Activated CD4-positive, alpha-beta T cell treated with anti-CD3 and anti-CD28 coated beads, Interleukin-2, amount 10 ng/mL, durations not matched to agents 7 days and 5 days (primary cell): ENCODE measurements around the gene BAHCC1. TPM values are rescaled to one million over a fixed set of nuclear protein-coding genes. Genes with fewer than 3 reads are reported as not detected.
A peak's percentile ranks its signal among the peaks of the same experiment; 100 is the strongest.
"Not testable (repeated sequence)": the region's sequence is repeated elsewhere in the genome, so short reads cannot be mapped to it uniquely, and the experiment has no call there.

Source experiments
- CTCF ChIA-PET: fragments of 350-600 bp; sonication (Branson Sonifier 250); formaldehyde crosslinking; loops from one replicate; lab custom pipeline; 2021; ENCODE audit warnings: antibody characterized with exemption; lab: Charles Lee
- POLR2A ChIA-PET: fragments of 350-600 bp; sonication (Branson Sonifier 250); formaldehyde crosslinking; loops from one replicate; lab custom pipeline; 2021; ENCODE audit warnings: antibody characterized with exemption; lab: Charles Lee
- DNase-seq: peaks from one replicate; pipeline ENCODE4 v3.0.0-alpha.2; 2020
- H3K27ac Mint-ChIP-seq: one replicate; pipeline ENCODE4 v1.8.0; 2021; ENCODE audit warnings: mild to moderate bottlenecking, moderate library complexity, mixed read lengths
- H3K27me3 Mint-ChIP-seq: one replicate; pipeline ENCODE4 v1.8.0; 2021; ENCODE audit warnings: mixed read lengths
- H3K36me3 Mint-ChIP-seq: one replicate; pipeline ENCODE4 v1.8.0; 2021; ENCODE audit warnings: low read depth, mixed read lengths
- H3K4me1 Mint-ChIP-seq: one replicate; pipeline ENCODE4 v1.8.0; 2021; ENCODE audit warnings: mixed read lengths
- H3K4me3 Mint-ChIP-seq: one replicate; pipeline ENCODE4 v1.8.0; 2021; ENCODE audit warnings: mild to moderate bottlenecking, moderate library complexity, mixed read lengths
- H3K9me3 Mint-ChIP-seq: one replicate; pipeline ENCODE4 v1.8.0; 2021; ENCODE audit warnings: mixed read lengths
- total RNA-seq, 2 experiments: library from RNA; stranded (reverse); gene quantifications; one replicate each; pipeline ENCODE4 v1.2.3, GENCODE V29; 2021

Gene BAHCC1
- not detected for total RNA-seq

DNA sequence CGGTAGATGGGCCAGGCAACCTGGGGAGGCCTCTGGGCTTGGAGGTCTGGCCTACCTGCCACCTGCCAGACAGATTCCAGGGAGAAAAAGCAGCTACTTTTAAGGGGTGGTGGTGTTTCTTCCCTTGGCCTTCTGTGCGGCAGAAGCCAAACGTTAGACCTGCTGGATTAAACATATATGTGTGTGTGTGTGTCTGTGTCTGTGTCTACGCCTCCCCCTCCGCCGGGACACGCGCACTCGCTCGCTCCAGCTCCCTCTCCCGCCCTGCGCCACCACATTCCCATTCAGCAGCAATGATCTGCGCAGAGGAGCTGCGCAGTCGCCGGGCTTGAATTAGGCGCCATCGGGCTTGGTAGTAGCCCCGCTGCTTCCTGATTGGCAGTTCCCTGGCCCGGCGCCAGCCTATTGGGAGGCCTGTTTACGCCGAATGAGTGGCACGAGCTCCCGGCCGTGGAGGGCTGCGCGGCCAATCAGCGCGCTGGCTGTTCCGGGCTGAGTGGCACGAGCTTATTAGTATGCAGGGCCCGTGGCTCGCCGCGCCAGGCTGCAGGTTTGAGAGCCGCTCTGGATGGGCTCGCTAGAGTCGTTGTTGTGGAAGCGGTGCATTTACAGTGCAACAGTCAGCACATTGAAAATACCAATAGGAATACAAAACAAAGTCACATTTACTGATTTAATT is at the start of gene BAHCC1:
Gene BAHCC1 (plus strand): TSS at position 537 of the 679 bp plus-strand sequence. CDS start 4,283 bp downstream, outside the sequence.
- Mint-ChIP-seq H3K4me3 (peak within 1 kb of the TSS; percentile 30), H3K4me1 (peaks cover 20% of the 10 kb centered on the region), H3K36me3 (peaks cover 2% of the 10 kb centered on the region), H3K9me3 (no peaks in the 10 kb centered on the region), H3K27me3 (peaks cover 60% of the 10 kb centered on the region), H3K27ac (peak within 1 kb of the TSS; percentile 73)
- ChIA-PET CTCF (interaction anchor here (0.8 to 1.5 kb wide), 3 partner anchors 10 to 189 kb away, joined by 3 to 8 read pairs (median 3); no protein-coding TSS in a partner anchor), POLR2A (no interaction called here)
- DNase-seq: peak; percentile 63

DNA sequence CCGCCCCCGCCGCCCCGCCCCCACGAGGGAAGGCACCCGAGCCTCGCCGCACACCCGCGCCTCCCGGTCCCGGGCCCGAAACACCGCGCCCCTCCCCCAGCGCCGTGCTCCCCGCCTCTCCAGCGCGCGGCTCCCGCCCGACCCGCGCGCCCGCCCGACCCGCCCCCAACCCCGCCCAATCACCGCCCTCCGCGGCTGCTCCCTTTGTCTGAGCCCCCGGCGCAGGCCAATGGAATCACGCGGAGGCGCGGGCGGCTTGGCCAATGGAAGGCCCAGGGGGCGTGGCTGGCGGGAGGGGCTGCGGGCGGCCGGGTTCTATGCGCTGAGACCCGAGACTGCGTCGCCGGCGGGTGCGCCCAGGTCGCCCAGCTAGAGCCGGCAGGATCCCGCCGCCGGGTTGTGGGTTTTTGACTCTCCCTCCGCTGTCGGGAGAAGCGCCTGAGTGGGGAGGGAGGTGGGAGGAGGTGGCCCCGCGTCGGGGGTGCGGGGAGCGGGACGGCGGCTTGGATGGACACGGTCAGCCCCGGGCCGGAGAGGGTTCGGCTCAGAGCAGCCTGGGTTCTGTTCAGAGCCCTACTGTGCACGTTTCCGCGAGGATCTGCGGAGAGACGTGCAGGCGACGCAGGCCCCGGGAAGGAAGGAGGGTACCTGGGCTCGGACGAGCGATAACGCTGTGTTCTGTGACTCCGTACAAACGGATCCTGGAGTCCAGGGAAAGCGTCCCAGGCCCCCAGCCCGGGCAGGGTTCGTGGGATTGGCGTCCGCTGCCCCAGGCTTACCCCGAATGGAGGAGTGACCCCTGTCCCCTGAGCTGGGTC is 49.0 kb upstream of the BAHCC1 start:
- H3K27me3 Mint-ChIP-seq: peaks cover 49% of the 10 kb centered on the region

DNA sequence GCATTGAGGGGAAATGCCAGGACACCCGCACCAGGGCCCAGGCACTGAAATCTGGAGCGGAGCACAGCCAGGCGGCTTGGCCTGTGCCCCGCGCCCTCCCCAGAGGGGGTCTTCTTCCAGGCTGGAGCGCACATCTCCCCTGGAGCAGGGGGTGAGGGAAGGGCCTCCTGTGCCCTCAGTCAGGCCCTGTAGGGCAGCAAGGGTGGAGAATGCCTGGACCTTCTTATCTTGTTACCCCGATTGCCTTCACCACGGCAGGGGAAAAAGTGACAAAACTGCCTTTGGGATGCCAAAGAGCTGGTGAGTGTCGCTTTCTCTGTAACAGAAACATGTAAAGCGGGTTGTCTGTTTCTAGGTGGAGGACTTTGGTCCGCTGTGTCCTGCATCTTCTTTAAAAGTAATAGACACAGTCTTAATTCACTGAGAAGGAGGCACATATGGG is 48.3 kb upstream of the BAHCC1 start:
- Mint-ChIP-seq H3K4me3 (no peak overlapping the region), H3K36me3 (peaks cover 4% of the 10 kb centered on the region), H3K4me1 (peaks cover 8% of the 10 kb centered on the region), H3K9me3 (no peaks in the 10 kb centered on the region), H3K27me3 (peaks cover 50% of the 10 kb centered on the region), H3K27ac (no peak overlapping the region)
- CTCF ChIA-PET: interaction anchor here (1.4 kb wide), 1 partner anchor 137 kb away, joined by 4 read pairs; no protein-coding TSS in a partner anchor
- no peak for DNase-seq
- POLR2A ChIA-PET: no interaction called here

More for the DNA sequence above, 49.0 kb upstream of the BAHCC1 start:
- Mint-ChIP-seq H3K4me3 (peak overlapping the region; percentile 43), H3K9me3 (no peaks in the 10 kb centered on the region), H3K36me3 (peaks cover 4% of the 10 kb centered on the region), H3K4me1 (peaks cover 8% of the 10 kb centered on the region), H3K27ac (no peak overlapping the region)
- ChIA-PET POLR2A (no interaction called here), CTCF (interaction anchor here (1.4 kb wide), 1 partner anchor 138 kb away, joined by 4 read pairs; no protein-coding TSS in a partner anchor)
- DNase-seq: peak; percentile 93

DNA sequence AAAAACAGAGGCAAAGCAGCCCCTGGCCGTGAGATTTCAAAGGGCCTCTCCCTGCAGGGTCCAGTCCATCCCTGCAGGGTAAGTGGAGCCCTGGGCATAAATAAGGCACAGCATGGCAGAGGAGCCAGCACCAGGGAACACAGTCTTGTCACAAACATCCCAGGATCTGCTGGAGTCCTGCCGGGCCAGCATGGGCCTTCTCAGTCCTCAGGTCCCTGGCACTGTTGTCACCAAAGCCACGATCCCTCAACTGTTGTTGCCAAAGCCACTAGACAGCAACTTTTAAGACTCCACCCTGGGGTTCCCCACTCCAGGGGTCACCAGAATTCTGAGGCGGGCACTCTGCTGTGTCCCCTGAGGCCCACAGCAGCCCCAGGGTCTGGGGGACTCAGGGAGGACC is 47.8 kb upstream of the BAHCC1 start:
- Mint-ChIP-seq H3K36me3 (peaks cover 4% of the 10 kb centered on the region), H3K9me3 (no peaks in the 10 kb centered on the region), H3K27ac (no peak overlapping the region), H3K4me3 (no peak overlapping the region), H3K27me3 (peaks cover 47% of the 10 kb centered on the region), H3K4me1 (peaks cover 8% of the 10 kb centered on the region)
- POLR2A ChIA-PET: no interaction called here
- CTCF ChIA-PET: interaction anchor here (1.4 kb wide), 1 partner anchor 137 kb away, joined by 4 read pairs; no protein-coding TSS in a partner anchor
- no peak for DNase-seq

DNA sequence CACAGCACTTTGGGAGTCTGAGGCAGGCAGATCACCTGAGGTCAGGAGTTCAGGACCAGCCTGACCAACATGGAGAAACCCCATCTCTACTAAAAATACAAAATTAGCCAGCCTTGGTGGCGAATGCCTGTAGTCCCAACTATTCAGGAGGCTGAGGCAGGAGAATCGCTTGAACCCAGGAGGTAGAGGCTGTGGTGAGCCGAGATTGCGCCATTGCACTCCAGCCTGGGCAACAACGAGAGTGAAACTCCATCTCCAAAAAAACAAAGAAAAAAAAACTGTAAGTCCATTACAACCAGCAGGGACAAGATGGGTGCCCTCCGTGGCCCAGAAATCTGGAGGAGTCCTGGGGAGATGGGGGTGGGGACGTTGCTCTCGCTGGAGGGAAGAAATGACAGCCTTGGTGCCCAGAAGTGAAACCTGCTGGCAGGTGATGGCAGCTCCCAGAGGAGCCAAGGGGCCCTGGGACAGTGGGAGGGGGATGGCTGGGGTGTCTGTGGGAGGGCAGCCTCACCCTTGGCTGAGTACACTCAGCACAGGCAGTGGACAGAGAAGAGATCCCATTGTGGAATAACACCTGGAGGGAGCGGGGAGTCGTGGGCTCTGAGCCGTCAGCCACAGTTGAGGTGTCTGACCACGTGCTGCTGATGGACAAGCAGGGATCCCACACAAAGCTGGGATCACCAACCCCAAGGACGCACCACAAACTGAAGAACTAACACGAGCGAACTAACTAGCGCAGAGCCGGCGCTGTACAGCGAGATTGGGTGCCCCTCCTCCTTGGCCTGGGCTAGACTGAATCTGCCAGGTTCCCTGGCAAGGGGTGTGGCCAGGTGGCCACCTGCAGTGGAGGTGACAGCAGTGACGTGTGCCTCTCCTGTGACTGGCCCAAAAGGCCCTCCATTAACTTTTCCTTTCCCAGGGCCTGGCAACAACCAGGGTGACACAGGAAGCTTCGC is 46.9 kb upstream of the BAHCC1 start:
- CTCF ChIA-PET: interaction anchor here (0.7 kb wide), 1 partner anchor 40 kb away, joined by 3 read pairs; no protein-coding TSS in a partner anchor
- peaks cover 4% of the 10 kb centered on the region for H3K36me3 Mint-ChIP-seq
- POLR2A ChIA-PET: no interaction called here
- peaks cover 8% of the 10 kb centered on the region for H3K4me1 Mint-ChIP-seq
- H3K27me3 Mint-ChIP-seq: peaks cover 40% of the 10 kb centered on the region
- H3K27ac Mint-ChIP-seq: no peak overlapping the region
- no peak for DNase-seq
- no peak overlapping the region for H3K4me3 Mint-ChIP-seq
- H3K9me3 Mint-ChIP-seq: no peaks in the 10 kb centered on the region

DNA sequence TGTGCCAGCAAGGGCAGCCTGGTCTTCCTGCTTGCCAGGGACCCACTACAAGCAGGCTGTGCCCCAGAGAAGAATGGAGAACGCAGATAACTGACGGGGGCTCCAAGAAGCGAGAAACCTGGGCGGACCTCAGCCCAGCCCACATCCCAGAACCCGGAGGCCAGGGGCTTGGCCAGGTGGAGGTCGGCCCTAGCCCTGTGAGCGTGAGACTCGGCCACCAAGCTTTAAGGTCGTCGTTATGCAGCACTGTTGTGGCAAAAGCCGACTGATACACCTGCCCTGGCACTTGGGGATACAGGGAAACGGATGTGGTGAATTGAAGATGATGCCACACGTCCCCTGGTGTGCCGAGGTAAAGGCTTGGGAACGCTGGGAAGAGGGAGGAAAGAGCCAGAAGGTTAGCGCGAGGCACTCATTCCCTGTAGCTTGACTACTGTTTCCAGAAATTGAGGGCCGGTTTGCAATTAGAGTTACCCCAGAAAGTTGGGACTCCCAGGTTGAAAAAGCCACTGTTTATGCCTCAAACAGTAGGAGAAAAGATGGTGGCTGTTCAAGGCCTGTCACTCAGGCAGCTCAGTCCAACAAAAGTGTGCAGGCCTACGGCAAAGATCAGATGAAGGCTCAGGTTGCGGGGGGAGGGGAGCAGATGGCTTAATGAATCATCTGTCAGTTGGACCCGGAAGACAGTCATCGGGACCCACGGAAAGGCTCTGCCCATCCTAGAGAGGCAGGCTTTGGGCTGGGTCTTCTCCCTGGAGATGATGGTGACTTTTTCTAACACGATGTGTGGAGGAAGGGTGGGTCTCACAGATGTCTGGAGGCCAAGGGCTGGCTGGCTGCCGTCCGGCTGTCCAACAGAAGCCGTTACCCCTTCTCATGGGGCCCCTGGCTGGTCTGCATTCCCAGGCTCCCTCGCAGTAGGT is 45.6 kb upstream of the BAHCC1 start:
- H3K27ac Mint-ChIP-seq: no peak overlapping the region
- ChIA-PET CTCF (interaction anchor here (0.6 kb wide), 1 partner anchor 66 kb away, joined by 4 read pairs; no protein-coding TSS in a partner anchor), POLR2A (no interaction called here)
- no peak overlapping the region for H3K4me3 Mint-ChIP-seq
- H3K27me3 Mint-ChIP-seq: peaks cover 29% of the 10 kb centered on the region
- no peaks in the 10 kb centered on the region for H3K36me3 Mint-ChIP-seq
- H3K9me3 Mint-ChIP-seq: no peaks in the 10 kb centered on the region
- no peak for DNase-seq
- H3K4me1 Mint-ChIP-seq: peaks cover 4% of the 10 kb centered on the region

DNA sequence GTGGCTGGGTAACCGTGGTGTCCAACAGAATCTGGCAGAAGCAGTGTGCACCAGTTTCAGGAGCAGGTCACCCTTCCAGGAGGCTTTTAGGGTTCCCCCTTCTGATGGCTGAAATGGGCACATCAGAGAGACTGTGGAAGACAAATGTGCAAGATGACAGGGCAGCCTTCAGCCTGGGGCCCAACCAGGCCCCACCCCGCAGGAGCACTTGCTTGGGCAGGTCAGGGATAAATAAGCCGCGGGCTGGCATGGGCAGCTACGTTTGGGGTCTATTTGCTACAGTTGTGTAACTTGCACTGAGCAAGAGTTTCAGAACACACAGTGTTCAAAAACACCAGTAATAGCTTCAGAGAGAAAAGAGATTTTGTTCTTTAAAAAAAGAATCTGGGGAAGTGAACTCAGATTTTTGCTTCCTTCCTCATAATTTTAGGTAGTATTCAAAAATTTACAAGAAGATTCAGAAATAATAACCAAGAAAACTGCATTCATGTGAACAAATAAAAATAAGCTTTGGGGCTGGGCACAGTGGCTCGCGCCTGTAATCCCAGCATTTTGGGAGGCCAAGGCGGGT is 44.9 kb upstream of the BAHCC1 start:
- no peak for DNase-seq
- ChIA-PET CTCF (interaction anchor here (0.6 kb wide), 1 partner anchor 67 kb away, joined by 4 read pairs; no protein-coding TSS in a partner anchor), POLR2A (no interaction called here)
- H3K4me1 Mint-ChIP-seq: no peaks in the 10 kb centered on the region
- H3K36me3 Mint-ChIP-seq: no peaks in the 10 kb centered on the region
- no peaks in the 10 kb centered on the region for H3K9me3 Mint-ChIP-seq
- no peak overlapping the region for H3K27ac Mint-ChIP-seq
- no peak overlapping the region for H3K4me3 Mint-ChIP-seq
- H3K27me3 Mint-ChIP-seq: peaks cover 25% of the 10 kb centered on the region

DNA sequence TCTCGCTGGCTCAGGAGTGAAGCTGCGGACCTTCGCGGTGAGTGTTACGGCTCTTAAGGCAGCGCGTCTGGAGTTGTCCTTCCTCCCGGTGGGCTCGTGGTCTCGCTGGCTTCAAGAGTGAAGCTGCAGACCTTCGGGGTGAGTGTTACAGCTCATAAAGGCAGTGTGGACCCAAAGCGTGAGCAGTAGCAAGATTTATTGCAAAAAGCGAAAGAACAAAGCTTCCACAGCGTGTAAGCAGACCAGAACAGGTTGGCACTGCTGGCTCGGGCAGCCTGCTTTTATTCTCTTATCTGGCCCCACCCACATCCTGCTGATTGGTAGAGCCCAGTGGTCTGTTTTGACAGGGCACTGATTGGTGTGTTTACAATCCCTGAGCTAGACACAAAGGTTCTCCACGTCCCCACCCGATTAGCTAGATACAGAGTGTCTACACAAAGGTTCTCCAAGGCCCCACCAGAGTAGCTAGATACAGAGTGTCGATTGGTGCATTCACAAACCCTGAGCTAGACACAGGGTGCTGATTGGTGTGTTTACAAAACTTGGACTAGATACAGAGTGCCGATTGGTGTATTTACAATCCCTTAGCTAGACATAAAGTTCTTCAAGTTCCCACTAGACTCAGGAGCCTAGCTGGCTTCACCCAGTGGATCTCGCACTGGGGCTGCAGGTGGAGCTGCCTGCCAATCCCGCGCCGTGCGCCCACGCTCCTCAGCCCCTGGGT is 43.8 kb upstream of the BAHCC1 start:
- H3K9me3 Mint-ChIP-seq, DNase-seq, H3K36me3 Mint-ChIP-seq, H3K27ac Mint-ChIP-seq, POLR2A ChIA-PET, H3K4me1 Mint-ChIP-seq, H3K4me3 Mint-ChIP-seq: not testable (repeated sequence)
- CTCF ChIA-PET: interaction anchor here (0.7 to 0.9 kb wide), 2 partner anchors 42 to 133 kb away, joined by 3 to 4 read pairs; no protein-coding TSS in a partner anchor
- peaks cover 25% of the 10 kb centered on the region for H3K27me3 Mint-ChIP-seq

DNA sequence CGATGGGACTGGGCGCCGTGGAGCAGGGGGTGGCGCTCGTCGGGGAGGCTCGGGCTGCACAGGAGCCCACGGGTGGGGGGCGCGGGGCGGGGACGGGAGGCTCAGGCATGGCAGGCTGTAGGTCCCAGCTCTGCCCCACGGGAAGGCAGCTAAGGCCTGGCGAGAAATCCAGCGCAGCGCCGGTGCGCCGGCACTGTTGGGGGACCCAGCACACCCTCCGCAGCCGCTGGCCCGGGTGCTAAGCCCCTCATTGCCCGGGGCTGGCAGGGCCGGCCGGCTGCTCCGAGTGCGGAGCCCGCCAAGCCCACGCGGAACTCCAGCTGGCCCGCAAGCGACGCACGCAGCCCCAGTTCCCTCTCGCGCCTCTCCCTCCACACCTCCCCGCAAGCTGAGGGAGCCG is 43.2 kb upstream of the BAHCC1 start:
- not testable (repeated sequence) for H3K27ac Mint-ChIP-seq, DNase-seq, H3K4me1 Mint-ChIP-seq, H3K4me3 Mint-ChIP-seq, H3K36me3 Mint-ChIP-seq, H3K9me3 Mint-ChIP-seq
- CTCF ChIA-PET: interaction anchor here (0.9 kb wide), 1 partner anchor 42 kb away, joined by 3 read pairs; no protein-coding TSS in a partner anchor
- POLR2A ChIA-PET: interaction anchor here (0.7 kb wide), 1 partner anchor 102 kb away, joined by 3 read pairs; no protein-coding TSS in a partner anchor
- peaks cover 25% of the 10 kb centered on the region for H3K27me3 Mint-ChIP-seq

DNA sequence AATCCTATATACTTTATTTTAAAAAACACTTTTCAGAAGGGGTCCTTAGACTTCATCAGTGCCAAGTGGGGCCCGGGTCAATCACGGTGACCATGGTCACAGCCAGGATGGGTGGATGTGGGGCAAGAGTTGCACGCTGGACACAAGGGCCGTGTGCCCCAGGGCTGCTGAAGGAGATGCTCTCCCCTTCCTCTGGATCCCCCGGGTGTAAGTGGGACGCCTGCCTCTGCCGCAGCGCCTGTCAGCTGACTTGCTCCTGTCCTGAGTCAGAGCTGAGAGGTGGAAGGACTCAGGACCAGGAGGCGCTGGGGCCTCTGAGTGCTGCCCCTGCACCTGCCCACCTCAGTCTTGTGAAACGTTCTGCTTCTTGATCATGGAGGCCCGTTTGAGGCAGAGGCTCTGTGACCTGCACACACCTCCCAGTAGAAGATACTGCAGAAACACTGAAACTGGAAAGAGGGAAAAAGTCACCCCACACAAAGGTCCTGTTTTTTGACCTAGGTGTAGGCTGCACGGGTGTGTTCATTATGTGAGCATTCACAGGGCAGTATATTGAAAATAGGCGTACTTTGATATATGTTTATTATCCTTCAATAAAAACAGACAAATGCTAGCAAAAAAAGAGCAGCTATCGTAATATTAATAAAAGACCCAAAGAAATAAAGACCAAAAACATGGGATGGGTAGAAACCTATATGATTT is 40.9 kb upstream of the BAHCC1 start:
- Mint-ChIP-seq H3K27ac (no peak overlapping the region), H3K27me3 (peaks cover 7% of the 10 kb centered on the region), H3K4me1 (no peaks in the 10 kb centered on the region), H3K36me3 (no peaks in the 10 kb centered on the region), H3K4me3 (no peak overlapping the region), H3K9me3 (no peaks in the 10 kb centered on the region)
- ChIA-PET POLR2A (no interaction called here), CTCF (no interaction called here)
- DNase-seq: no peak
